Measurements from ENCODE around the gene RABGAP1L.
A peak's percentile ranks its signal among the peaks of the same experiment; 100 is the strongest.

DNA sequence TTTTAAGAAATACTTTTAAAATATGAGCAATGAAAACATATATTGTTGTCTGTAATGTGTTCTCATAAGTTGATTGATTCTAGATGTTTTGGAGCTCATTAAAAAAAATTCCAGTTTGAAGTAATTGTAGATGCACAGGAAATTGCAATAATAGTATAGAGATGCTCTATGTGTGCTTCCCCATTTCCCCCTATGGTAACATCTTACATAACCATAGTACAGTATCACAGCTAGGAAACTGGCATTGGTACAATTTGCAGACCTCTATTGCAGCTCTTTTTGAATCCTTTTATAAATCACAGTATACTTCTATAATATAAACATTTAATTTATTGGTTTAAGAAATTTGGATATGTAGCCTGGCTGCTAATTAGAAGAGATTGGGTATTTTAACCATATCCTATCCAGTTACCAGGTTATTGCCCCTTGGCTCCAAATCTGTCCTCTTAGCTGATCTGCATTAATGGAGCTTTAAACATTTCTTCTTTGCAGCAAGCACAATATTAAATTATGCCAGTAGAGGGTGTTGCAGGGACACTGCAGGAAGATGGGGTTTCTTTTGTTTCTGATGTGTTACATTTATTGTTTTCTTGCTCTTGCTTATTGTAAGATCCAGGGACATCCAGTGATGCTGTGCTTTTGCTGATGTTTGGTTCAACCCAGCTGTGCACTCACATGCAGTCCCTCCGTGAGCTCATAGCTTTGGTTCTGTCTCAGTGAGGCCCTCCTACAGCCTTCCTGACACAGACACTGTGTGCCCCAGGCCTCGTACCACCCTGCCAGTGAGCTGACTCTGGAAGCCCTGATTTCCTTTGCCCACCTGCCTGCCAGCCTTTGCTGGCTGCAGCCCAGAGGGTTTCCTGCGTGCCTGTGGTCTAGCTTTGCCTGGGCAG is 103.3 kb downstream of the RABGAP1L start:
- TF ChIP-seq, protein P1, sequence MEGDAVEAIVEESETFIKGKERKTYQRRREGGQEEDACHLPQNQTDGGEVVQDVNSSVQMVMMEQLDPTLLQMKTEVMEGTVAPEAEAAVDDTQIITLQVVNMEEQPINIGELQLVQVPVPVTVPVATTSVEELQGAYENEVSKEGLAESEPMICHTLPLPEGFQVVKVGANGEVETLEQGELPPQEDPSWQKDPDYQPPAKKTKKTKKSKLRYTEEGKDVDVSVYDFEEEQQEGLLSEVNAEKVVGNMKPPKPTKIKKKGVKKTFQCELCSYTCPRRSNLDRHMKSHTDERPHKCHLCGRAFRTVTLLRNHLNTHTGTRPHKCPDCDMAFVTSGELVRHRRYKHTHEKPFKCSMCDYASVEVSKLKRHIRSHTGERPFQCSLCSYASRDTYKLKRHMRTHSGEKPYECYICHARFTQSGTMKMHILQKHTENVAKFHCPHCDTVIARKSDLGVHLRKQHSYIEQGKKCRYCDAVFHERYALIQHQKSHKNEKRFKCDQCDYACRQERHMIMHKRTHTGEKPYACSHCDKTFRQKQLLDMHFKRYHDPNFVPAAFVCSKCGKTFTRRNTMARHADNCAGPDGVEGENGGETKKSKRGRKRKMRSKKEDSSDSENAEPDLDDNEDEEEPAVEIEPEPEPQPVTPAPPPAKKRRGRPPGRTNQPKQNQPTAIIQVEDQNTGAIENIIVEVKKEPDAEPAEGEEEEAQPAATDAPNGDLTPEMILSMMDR (IDR thresholded peaks at IDR 0.05) = peak; percentile 49 to 74 (median 58)
- TF ChIP-seq POLR2A (IDR thresholded peaks at IDR 0.05; ENCODE audit: low read depth) = no peak
- no peak for TF ChIP-seq EP300 (IDR thresholded peaks at IDR 0.05)
- no peak for TF ChIP-seq POLR2AphosphoS5 (IDR thresholded peaks at IDR 0.05)
